ENCODE data around the gene ACAA1. TPM values are rescaled to one million over a fixed set of nuclear protein-coding genes. Genes with fewer than 3 reads are reported as not detected.

The ACAA1 gene
- total and polyA plus RNA-seq, 9 of the 15 experiments (the other 6 are each of a cell fraction or from before 2014, with no cell fraction given): 4.0 to 88.9 (median 57.2) TPM

- CTCF ChIA-PET (ENCODE audit: low intra/inter-chr PET ratio): no interaction called here
- intact Hi-C loops (cut with micrococcal nuclease): no loop called here
These were observed 37.0 kb upstream of the ACAA1 start for GRCh38 chr3:38173834-38174418.

More at GRCh38 chr3:38173834-38174418, 37.0 kb upstream of the ACAA1 start:
- no peak overlapping the region for H3K4me2 ChIP-seq (ENCODE audit: insufficient read depth, low read length)
- FAIRE-seq (no peak), ATAC-seq (no peak), DNase-seq (ENCODE audit: extremely low read depth in 1 of 4, low spot score in 3 of 4) (no peak)
- no peaks in the 10 kb centered on the region for H3K9me3 ChIP-seq (replicated peaks; ENCODE audit: control insufficient read depth, insufficient read depth, low read depth, low read length)
- in situ Hi-C loops (cut with MboI): no loop called here
- H3K4me3 ChIP-seq: no peak overlapping the region
- peaks cover 0 to 2% of the 10 kb centered on the region in 2 experiments; a peak in 1 of 5 replicates for H3K4me1 ChIP-seq (replicated peaks in 1 of 2; ENCODE audit: control insufficient read depth in 2 of 2, insufficient read depth in 2 of 2, low read length in 2 of 2)
- no peak overlapping the region for H2AFZ ChIP-seq (ENCODE audit: low read depth, low read length)
- no peak overlapping the region for H3K27ac ChIP-seq (ENCODE audit: extremely low read depth, low read depth, low read length)
- peaks cover 7% of the 10 kb centered on the region; the same call in 1 of the 3 replicates for H3K36me3 ChIP-seq (ENCODE audit: control insufficient read depth, insufficient read depth, low read length)
- H4K20me1 ChIP-seq (replicated peaks; ENCODE audit: control insufficient read depth, insufficient read depth, low read length): peaks cover 26% of the 10 kb centered on the region
- H3K27me3 ChIP-seq (ENCODE audit: control insufficient read depth in 2 of 2, insufficient read depth in 2 of 2, low read length in 2 of 2): no peaks in the 10 kb centered on the region
- no TSS peak for BruUV-seq (replicated peaks)
- POLR2A ChIA-PET: no interaction called here
- peaks cover 97% of the 10 kb centered on the region for H3K79me2 ChIP-seq (ENCODE audit: control insufficient read depth, insufficient read depth, low read length)
- 76% methylated on average over 5 of the region's 5 CpGs for WGBS (ENCODE audit: insufficient coverage, low coverage, missing lambda C conversion rate)
- no peak overlapping the region for H3K9ac ChIP-seq (ENCODE audit: insufficient read depth in 1 of 2, low read depth in 2 of 2, low read length in 2 of 2)
- TF ChIP-seq KDM4B (IDR thresholded peaks at IDR 0.05; ENCODE audit: borderline replicate concordance in 2 of 2, low read depth in 1 of 2) (no peak), LEF1 (IDR thresholded peaks at IDR 0.05) (no peak), ZNF444 (CRISPR knock-in tag; IDR thresholded peaks at IDR 0.05) (no peak), JUNB (CRISPR knock-in tag; conservative IDR thresholded peaks at IDR 0.05) (no peak), MECOM (CRISPR knock-in tag; IDR thresholded peaks at IDR 0.05) (no peak)
- TF ChIP-seq, protein P1, sequence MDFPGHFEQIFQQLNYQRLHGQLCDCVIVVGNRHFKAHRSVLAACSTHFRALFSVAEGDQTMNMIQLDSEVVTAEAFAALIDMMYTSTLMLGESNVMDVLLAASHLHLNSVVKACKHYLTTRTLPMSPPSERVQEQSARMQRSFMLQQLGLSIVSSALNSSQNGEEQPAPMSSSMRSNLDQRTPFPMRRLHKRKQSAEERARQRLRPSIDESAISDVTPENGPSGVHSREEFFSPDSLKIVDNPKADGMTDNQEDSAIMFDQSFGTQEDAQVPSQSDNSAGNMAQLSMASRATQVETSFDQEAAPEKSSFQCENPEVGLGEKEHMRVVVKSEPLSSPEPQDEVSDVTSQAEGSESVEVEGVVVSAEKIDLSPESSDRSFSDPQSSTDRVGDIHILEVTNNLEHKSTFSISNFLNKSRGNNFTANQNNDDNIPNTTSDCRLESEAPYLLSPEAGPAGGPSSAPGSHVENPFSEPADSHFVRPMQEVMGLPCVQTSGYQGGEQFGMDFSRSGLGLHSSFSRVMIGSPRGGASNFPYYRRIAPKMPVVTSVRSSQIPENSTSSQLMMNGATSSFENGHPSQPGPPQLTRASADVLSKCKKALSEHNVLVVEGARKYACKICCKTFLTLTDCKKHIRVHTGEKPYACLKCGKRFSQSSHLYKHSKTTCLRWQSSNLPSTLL (IDR thresholded peaks at IDR 0.05): no peak
- peaks cover 2% of the 10 kb centered on the region for H3K9me1 ChIP-seq (ENCODE audit: control insufficient read depth, insufficient read depth, low read length)

Data from K562 (cell line).